HG03280 (cell line): ENCODE data around the gene PHETA1.

ENCODE experiments used
- ATAC-seq: cut with Tn5 transposase; IDR thresholded peaks from one replicate; pipeline ENCODE4 v1.9.1; 2021; ENCODE audit warnings: mild to moderate bottlenecking, moderate library complexity; ENCODE audit not compliant: unreplicated experiment

The PHETA1 gene

DNA sequence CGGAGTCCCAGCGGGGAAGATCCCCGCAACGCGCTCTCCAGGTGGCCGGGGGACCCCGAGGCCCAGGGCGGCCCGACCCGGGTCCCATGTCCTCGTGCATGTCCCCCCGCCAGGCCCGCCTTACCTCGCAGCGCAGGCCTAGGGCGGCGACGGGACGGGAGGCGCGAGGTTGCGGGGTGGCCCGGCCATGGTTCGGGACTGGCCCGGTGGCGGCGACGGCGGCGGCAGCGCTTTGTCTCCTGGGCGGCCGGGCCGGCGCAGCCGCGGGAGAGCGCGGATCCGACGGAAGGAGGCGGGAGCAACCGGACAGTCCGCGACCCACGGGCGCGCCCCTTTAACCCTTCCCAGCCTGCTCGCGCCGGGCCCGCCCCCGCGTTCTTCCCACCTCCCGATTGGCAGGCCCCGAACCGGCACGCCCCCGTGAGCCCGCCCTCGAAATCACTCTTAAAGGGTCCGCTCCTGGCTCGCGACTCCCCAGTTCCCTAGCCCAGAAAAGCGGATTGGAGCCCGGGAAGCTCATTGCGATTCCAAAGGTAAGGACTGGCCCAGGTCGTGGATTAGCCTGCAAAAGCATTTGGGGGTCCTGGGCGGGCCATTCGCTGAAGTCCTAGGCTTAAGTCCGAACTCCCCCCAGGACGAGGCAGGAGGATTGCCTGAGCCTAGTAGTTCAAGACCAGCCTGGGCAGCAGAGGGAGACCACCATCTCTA is at the start of gene PHETA1:
PHETA1 (minus strand) TSS at position 308 of the 708 bp plus-strand sequence. CDS start 5,668 bp downstream, outside the sequence.
- ATAC-seq, result peak; percentile 83

DNA sequence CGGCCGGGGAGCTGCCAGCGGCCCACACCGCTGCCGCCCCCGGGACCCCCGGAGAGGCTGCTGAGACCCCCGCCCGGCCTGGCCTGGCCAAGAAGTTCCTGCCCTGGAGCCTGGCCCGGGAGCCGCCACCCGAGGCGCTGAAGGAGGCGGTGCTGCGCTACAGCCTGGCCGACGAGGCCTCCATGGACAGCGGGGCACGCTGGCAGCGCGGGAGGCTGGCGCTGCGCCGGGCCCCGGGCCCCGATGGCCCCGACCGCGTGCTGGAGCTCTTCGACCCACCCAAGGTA is 49.6 kb upstream of the PHETA1 start:
- ATAC-seq, result no peak

DNA sequence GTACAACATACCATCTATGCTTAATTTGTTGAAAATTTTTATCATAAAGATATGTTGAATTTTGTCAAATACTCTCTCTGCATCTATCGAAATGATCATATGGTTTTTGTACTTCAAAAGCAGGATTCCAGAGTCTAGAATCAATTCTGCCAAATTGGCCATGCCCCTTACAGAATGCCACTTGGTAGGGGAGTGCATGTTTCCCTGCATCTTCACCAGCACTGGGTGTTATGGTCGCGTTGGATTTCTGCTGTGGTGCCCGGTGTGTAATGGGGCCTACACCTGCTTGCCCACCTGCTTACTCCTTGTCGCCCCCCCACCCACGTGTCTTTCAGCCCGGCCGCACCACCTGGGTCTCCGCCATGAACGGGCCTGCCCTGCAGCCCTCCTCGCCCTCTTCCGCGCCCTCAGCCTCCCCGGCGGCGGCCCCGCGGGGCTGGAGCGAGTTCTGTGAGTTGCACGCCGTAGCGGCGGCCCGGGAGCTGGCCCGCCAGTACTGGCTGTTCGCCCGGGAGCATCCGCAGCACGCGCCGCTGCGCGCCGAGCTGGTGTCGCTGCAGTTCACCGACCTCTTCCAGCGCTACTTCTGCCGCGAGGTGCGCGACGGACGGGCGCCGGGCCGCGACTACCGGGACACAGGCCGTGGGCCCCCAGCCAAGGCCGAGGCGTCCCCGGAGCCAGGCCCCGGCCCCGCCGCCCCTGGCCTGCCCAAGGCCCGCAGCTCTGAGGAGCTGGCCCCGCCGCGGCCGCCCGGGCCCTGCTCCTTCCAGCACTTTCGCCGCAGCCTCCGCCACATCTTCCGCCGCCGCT is 49.1 kb upstream of the PHETA1 start:
- ATAC-seq, result no peak

DNA sequence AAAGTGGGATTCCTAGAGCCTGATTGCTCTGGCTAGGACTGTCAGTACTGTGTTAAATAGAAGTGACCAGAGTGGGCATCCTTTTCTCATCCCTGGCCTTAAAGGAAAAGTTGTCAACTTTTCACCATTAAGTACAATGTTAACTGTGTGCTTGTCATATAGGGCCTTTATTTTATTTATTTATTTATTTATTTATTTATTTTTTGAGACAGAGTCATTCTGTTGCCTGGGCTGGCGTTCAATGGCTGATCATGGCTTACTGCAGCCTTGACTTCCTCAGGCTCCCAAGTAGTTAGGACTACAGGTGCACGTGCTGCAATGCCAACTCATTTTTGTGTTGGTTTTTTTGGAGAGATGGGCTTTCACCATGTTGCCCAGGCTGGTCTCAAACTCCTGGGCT is 48.4 kb upstream of the PHETA1 start:
- no peak for ATAC-seq

GRCh38 chr12:111414711-111415252 is 45.9 kb upstream of the PHETA1 start:
- no peak for ATAC-seq

- ATAC-seq, result no peak
These were observed 44.7 kb upstream of the PHETA1 start for GRCh38 chr12:111413442-111414086.

GRCh38 chr12:111412830-111413441 is 44.0 kb upstream of the PHETA1 start:
- ATAC-seq, result no peak

DNA sequence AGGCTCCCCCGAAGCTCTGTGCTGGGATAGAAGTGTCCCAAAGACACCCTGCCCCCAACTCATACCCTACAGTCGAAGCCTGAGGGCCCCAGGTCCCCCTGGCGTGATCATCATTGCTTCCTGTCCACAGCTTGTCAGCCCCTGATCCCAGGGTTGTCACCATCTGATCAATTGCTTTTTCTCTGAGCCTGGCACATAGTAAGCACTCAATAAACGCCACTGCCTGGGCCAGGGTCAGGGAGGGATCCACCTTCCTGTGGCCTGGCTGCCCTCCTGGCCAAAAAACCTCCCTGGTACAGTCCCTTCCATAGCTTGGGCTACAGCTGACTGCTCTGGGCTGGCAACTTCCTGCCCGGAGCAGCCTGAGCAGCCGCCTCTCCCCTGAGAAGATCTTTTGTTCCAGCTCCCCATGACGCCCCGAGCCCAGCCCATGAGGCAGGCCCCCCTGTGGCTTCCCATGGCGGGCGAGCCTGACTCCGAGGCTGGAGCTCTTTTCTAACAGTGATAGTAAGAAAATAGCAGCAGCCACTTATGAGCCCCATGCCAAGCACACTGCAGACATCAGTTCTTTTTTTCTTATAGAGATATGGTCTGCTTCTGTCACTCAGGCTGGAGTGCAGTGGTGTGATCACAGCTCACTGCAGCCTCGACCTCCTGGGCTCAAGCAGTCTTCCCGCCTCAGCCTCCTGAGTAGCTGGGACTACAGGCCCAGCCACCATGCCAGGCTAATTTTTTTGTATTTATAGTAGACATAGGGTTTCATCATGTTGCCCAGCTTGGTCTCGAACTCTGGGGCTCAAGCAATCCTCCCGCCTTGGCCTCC is 43.3 kb upstream of the PHETA1 start:
- no peak for ATAC-seq

- no peak for ATAC-seq
These were observed 42.4 kb upstream of the PHETA1 start for GRCh38 chr12:111411185-111411764.

GRCh38 chr12:111410431-111411184 is 41.7 kb upstream of the PHETA1 start:
- no peak for ATAC-seq

DNA sequence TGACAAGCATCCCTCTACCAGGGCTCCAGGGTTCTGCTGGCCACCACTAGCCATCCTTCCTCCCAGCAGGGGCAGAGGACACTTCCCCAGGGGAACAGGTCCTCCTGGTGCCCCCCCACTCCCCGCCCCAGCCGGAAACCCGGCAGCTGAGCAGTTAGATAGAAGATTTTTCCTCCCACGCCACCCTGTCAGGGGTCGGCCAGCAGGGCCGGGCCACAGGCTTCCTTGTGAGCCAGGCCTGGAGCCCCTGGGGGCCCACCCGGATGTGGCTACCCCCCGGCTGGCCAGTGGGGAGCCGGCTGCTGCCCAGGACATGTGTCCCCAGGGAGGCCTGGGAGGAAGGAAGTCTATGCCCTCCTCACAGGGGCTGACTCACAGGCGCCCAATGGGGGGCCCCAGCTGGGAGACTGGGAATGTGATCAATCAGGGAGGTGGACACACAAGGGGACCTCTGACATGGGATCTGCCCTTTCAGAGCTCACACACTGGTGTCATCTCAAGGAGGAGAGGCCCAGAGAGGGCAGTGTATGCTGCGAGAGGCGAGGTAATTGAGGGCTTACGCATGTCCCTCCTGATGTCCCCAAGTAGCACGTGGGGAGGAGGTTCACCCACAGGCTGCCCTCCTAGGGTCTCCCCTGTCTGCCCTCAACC is 41.0 kb upstream of the PHETA1 start:
- ATAC-seq, result no peak

DNA sequence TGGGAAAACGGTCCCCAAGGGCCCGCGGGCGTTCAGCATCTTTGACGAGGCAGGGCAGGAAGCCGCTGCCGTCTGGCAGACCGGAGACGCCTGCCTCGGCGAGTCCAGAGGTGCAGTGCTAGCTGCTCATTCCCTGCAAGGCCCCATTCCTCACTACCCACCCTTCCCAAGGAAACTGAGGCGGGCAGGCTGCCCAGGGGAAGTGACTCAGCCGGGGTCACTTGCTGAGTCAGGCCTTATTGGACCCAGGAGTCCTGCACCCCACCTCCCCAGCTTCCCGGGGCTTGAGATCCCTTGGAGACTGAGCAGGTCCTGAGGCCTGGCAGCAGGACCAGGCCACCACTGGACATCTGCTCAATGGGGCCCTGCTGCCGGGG is 40.5 kb upstream of the PHETA1 start:
- ATAC-seq, result no peak

DNA sequence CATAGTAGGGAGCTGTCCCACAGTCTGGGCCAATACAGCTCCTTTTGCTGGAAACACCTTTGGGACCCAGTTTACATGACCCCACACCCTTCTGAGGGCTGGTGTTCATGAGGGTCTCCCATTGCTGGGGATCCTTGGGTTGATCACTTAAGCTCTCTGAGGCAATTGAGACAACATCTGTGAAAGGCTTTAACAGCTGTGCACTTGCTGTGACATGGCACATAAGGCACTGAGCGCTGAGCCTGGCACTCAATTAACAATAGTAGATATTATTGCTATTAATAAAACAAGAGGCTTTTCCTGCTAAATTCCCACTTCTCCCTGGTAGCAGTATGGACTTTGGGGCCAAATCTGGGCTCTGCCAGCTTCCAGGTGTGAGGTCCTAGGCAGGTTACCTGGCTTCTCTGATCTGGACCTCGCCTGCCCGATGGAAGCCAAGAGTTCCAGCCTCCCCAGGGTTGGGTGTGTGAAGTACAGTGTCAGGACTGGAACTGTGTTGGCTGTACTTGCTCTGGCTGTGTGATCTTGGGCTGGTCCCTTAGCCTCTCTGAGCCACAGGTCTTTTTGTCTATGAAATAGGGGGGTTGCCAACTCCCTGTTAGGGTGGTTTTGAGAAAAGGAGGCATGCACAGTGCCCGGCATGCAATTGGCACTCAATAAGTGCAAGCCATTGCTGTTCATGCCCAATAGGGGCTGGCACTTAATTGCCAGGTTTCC is 39.9 kb upstream of the PHETA1 start:
- no peak for ATAC-seq

GRCh38 chr12:111408116-111408440 is 39.2 kb upstream of the PHETA1 start:
- no peak for ATAC-seq

DNA sequence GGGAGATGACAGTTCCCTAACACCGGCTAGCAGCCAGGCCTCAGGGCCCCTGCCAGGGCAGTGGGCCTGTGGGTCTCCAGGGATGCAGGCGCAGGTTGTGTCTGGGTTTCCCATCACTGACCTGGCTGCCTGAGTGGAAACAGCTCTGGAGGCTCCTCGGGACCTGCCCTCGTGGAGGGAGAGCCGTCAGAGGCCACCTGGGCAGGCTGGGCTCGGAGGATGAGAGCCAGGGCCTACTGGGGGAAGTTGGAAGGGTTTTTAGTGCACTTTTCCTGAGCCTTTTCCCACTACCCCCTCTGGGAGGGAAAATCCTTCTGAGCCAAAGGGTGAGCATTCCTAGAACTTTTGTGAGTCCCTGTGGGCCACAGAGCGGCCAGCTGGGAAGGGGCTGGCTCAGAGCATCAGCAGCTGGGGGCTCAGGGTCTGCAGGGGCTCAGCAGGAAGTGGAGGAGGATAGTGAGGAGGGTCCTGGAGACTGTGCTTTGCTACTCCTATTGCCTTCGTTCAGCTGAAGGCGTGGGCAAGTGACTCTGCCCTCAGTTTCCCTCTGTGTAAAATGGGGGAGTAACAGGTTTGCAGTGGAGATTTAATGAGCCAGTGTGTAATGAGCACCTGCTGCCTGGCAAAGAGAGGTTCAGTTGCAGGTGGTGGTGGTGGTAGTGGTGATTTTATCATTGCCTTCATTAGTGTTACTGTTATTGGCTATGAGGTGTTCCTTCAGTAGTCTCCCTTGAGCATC is 38.7 kb upstream of the PHETA1 start:
- ATAC-seq, result no peak

DNA sequence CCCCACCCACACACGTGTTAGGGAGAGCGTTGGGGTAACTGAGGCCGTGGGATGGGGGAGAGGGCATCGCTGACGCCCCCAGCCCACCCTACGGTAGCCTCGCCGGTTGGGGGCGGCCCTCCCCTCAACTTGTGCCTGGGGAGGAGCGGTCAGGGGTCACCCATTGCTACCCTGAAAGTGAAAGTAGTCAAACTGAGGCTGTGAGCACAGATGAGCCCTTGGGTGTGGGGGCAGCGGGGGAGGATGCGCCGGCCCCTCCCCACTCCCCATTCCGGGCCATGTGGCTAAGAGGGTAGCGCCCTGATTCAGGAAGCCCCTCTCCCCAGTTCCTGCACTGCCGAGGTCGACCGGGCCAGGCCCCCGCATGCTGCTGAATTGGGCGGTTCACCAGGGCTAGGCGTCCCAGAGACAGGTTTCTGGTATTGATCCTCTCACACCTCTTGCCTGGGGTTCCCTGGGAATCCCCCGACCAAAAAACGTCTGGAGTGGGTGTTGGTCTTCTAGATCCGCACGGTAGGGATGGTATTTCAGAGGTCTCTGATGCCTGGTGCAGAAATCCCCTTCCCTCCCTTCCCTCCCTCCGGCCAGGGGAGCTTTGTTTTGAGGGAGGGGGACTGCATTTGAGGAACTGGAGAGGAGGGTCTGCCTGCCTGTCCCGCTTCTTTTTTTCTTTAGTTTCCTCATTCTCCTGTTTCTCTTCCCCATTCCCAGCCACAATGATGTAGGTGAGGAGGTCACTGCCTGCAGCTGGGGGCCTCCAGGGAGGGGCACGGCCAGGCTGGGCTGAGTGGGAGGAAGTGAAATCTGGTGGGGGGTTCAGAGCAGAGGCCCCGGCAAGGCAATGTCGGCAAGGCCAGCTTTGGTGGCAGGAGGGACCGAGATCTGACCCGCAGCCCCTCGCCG is 37.8 kb upstream of the PHETA1 start:
- ATAC-seq, result no peak
